Activated T-helper 1 cell treated with anti-CD3 and anti-CD28 coated beads, Interleukin-2, amount 50 U/mL, for 16 hours (primary cell): ENCODE data around the gene CDK3.
"Not testable (repeated sequence)": the region's sequence is repeated elsewhere in the genome, so short reads cannot be mapped to it uniquely, and the experiment has no call there.

Experiments
- DNase-seq, 2 donors: peaks; one replicate each; pipeline ENCODE4 v3.0.0-alpha.2; 2020; ENCODE audit warnings: low read depth in 1 of 2, low spot score in 1 of 2

The CDK3 gene

GRCh38 chr17:76000755-76001521 lies at the start of gene CDK3:
TSS of gene CDK3 (plus strand) at chr17:76000855. CDS start at chr17:76001426, 571 bp downstream.
- DNase-seq = no peak

- DNase-seq = no peak
These were observed 49.6 kb upstream of the CDK3 start for GRCh38 chr17:75950855-75951554.

GRCh38 chr17:75959051-75959838 lies 41.4 kb upstream of the CDK3 start:
- DNase-seq = no peak

GRCh38 chr17:75959839-75960511 lies 40.7 kb upstream of the CDK3 start:
- DNase-seq = no peak

- DNase-seq = no peak
These were observed 35.2 kb upstream of the CDK3 start for GRCh38 chr17:75965468-75965867.

- DNase-seq = not testable (repeated sequence)
These were observed 31.6 kb upstream of the CDK3 start for GRCh38 chr17:75969044-75969443.

GRCh38 chr17:75970011-75970523 lies 30.6 kb upstream of the CDK3 start:
- DNase-seq = no peak

GRCh38 chr17:75970626-75971025 lies 30.0 kb upstream of the CDK3 start:
- DNase-seq = no peak

- not testable (repeated sequence) for DNase-seq
These were observed 25.5 kb upstream of the CDK3 start for GRCh38 chr17:75975187-75975586.

GRCh38 chr17:75975757-75976174 lies 24.9 kb upstream of the CDK3 start:
- DNase-seq = no peak

- no peak for DNase-seq
These were observed 24.3 kb upstream of the CDK3 start for GRCh38 chr17:75976175-75976848.

- peak; percentile 90 to 93 for DNase-seq
These were observed 21.5 kb upstream of the CDK3 start, which contains the start of the genes ACOX1 and TEN1 for GRCh38 chr17:75978938-75979704. TSS of gene ACOX1 (minus strand) at chr17:75979166. CDS start at chr17:75979073, 93 bp downstream. TSS of gene TEN1 (plus strand) at chr17:75979240. CDS start at chr17:75986193, 6,953 bp downstream.

GRCh38 chr17:75979705-75980187 lies 20.9 kb upstream of the CDK3 start:
- DNase-seq = no peak

GRCh38 chr17:75980188-75981018 lies 20.3 kb upstream of the CDK3 start:
- DNase-seq = no peak

- DNase-seq = no peak
These were observed 19.5 kb upstream of the CDK3 start for GRCh38 chr17:75981019-75981615.

GRCh38 chr17:75983501-75984181 lies 17.0 kb upstream of the CDK3 start:
- DNase-seq = no peak

- DNase-seq = no peak
These were observed 14.7 kb upstream of the CDK3 start for GRCh38 chr17:75985986-75986385.
